ENCODE results near the gene SPAG9. TPM values are rescaled to one million over a fixed set of nuclear protein-coding genes. Genes with fewer than 3 reads are reported as not detected.
A peak's percentile ranks its signal among the peaks of the same experiment; 100 is the strongest.

Gene SPAG9
- total RNA-seq, 1 experiment from 2014 or later: 78.5 TPM

DNA sequence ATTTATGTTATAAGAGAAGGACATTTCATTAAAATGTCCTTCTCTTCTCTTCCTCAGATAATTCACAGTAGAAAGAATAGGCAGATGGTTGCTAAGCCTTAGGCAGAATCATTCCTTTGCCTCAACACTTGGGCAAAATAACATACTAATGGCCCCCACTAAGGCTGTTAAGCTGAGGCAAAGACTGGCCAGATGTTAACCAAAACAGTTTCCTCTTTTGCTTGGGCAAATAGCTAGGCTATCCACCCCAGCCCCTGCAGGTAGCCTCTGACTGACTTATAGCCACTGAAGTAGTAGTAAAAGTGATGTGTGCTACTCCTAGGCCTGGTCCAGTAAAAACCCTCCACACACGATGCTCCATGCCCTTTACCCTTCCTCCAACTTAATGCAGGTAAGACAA lies 55.2 kb downstream of the SPAG9 start:
- intact Hi-C loops (cut with micrococcal nuclease): no loop called here
- POLR2A ChIA-PET: interaction anchor here (1.0 kb wide), 1 partner anchor 9 kb away, joined by 6 read pairs; no protein-coding TSS in a partner anchor

DNA sequence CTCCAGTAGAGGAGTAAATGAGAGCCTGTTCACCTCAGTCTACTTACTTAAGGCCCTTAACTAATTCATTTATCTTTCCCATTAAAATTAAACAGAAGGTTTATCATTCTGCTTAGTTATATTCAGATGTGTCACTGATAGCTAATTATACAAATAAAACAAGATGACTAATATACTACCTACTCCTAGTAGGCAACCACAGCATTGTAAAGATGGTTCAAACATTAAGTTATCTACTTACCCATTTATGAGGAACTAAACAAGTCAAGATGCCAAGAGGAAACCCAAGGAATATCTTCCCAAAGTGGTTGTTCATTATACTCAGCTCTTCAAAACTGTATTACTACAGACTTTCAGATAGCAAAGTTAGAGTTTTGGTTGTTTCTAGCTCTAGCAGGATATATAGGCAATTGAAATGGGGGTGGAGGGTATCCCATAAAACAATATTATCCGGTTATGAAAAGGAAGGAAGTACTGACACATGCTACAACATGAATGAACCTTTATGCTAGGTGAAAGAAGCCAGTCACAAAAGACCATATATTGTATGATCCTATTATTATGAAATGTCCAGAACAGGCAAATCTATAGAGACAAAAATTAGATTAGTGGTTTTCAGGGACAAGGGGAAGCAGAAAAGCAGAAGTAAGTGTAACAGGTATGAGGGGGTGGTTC lies 56.5 kb downstream of the SPAG9 start:
- CTCF ChIA-PET: interaction anchor here (0.7 kb wide), 1 partner anchor 65 kb away, joined by 3 read pairs; no protein-coding TSS in a partner anchor
- intact Hi-C loops (cut with micrococcal nuclease): no loop called here
- POLR2A ChIA-PET: interaction anchor here (0.9 to 1.1 kb wide), 2 partner anchors 11 to 26 kb away, joined by 3 read pairs; no protein-coding TSS in a partner anchor

More for the DNA sequence above, 55.2 kb downstream of the SPAG9 start:
- TF ChIP-seq, protein P1, sequence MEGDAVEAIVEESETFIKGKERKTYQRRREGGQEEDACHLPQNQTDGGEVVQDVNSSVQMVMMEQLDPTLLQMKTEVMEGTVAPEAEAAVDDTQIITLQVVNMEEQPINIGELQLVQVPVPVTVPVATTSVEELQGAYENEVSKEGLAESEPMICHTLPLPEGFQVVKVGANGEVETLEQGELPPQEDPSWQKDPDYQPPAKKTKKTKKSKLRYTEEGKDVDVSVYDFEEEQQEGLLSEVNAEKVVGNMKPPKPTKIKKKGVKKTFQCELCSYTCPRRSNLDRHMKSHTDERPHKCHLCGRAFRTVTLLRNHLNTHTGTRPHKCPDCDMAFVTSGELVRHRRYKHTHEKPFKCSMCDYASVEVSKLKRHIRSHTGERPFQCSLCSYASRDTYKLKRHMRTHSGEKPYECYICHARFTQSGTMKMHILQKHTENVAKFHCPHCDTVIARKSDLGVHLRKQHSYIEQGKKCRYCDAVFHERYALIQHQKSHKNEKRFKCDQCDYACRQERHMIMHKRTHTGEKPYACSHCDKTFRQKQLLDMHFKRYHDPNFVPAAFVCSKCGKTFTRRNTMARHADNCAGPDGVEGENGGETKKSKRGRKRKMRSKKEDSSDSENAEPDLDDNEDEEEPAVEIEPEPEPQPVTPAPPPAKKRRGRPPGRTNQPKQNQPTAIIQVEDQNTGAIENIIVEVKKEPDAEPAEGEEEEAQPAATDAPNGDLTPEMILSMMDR (IDR thresholded peaks at IDR 0.05; ENCODE audit: unreplicated experiment): no peak
- Mint-ChIP-seq H3K27me3 (ENCODE audit: insufficient read depth, unreplicated experiment) (no peaks in the 10 kb centered on the region), H3K4me1 (ENCODE audit: insufficient read depth, unreplicated experiment) (peaks cover 10% of the 10 kb centered on the region), H3K27ac (ENCODE audit: low read depth, unreplicated experiment) (no peak overlapping the region), H3K36me3 (ENCODE audit: insufficient read depth, unreplicated experiment) (peaks cover 10% of the 10 kb centered on the region), H3K9me3 (ENCODE audit: unreplicated experiment) (no peaks in the 10 kb centered on the region), H3K4me3 (ENCODE audit: unreplicated experiment) (no peak overlapping the region)
- no peak for DNase-seq (ENCODE audit: unreplicated experiment)
- CTCF ChIA-PET: interaction anchor here (0.6 to 1.6 kb wide), 3 partner anchors 8 to 88 kb away, joined by 4 to 5 read pairs (median 4); partner anchors contain the start of gene NME1
- no TSS peak for BruUV-seq (replicated peaks)

GRCh38 chr17:51060396-51060795 lies 60.3 kb downstream of the SPAG9 start:
- peak overlapping the region; percentile 23 for H3K27ac Mint-ChIP-seq (ENCODE audit: low read depth, unreplicated experiment)
- intact Hi-C loops (cut with micrococcal nuclease): no loop called here
- TF ChIP-seq, protein P1 (IDR thresholded peaks at IDR 0.05; ENCODE audit: unreplicated experiment): no peak
- CTCF ChIA-PET: interaction anchor here (0.6 to 7.2 kb wide), 2 partner anchors 47 to 60 kb away, joined by 3 to 52 read pairs; no protein-coding TSS in a partner anchor
- DNase-seq (ENCODE audit: unreplicated experiment): no peak
- peaks cover 16% of the 10 kb centered on the region for H3K36me3 Mint-ChIP-seq (ENCODE audit: insufficient read depth, unreplicated experiment)
- peaks cover 26% of the 10 kb centered on the region for H3K4me1 Mint-ChIP-seq (ENCODE audit: insufficient read depth, unreplicated experiment)
- no TSS peak for BruUV-seq (replicated peaks)
- H3K27me3 Mint-ChIP-seq (ENCODE audit: insufficient read depth, unreplicated experiment): no peaks in the 10 kb centered on the region
- H3K4me3 Mint-ChIP-seq (ENCODE audit: unreplicated experiment): no peak overlapping the region
- no peaks in the 10 kb centered on the region for H3K9me3 Mint-ChIP-seq (ENCODE audit: unreplicated experiment)
- POLR2A ChIA-PET: no interaction called here

More for the DNA sequence above, 56.5 kb downstream of the SPAG9 start:
- H3K4me3 Mint-ChIP-seq (ENCODE audit: unreplicated experiment): no peak overlapping the region
- no peaks in the 10 kb centered on the region for H3K9me3 Mint-ChIP-seq (ENCODE audit: unreplicated experiment)
- no peaks in the 10 kb centered on the region for H3K27me3 Mint-ChIP-seq (ENCODE audit: insufficient read depth, unreplicated experiment)
- H3K27ac Mint-ChIP-seq (ENCODE audit: low read depth, unreplicated experiment): no peak overlapping the region
- no TSS peak for BruUV-seq (replicated peaks)
- H3K4me1 Mint-ChIP-seq (ENCODE audit: insufficient read depth, unreplicated experiment): peaks cover 17% of the 10 kb centered on the region
- TF ChIP-seq, protein P1 (IDR thresholded peaks at IDR 0.05; ENCODE audit: unreplicated experiment): no peak
- no peak for DNase-seq (ENCODE audit: unreplicated experiment)
- H3K36me3 Mint-ChIP-seq (ENCODE audit: insufficient read depth, unreplicated experiment): peaks cover 16% of the 10 kb centered on the region

DNA sequence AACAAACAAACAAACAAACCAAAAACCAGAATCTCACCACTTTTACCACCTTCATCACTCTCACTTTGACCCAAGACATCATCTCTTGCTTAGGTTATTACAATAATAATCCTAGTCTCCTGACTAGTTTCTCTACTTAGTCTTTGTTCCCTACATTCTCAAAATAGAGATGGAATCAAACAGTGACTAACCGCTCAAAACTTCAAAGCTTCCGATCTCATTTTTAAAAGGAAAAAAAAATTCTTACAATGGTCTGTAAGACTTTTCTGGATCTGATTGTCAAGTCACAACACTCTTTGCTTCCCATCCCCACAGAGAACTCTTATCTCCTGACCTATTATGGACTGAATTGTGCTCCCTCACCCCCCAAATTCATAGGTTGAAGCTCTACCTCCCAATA lies 60.9 kb downstream of the SPAG9 start:
- ChIA-PET POLR2A (no interaction called here), CTCF (interaction anchor here (7.2 kb wide), 1 partner anchor 59 kb away, joined by 52 read pairs; no protein-coding TSS in a partner anchor)
- intact Hi-C loops (cut with micrococcal nuclease): no loop called here
- TF ChIP-seq, protein P1 (IDR thresholded peaks at IDR 0.05; ENCODE audit: unreplicated experiment): no peak
- no peak overlapping the region for H3K4me3 Mint-ChIP-seq (ENCODE audit: unreplicated experiment)
- H3K27me3 Mint-ChIP-seq (ENCODE audit: insufficient read depth, unreplicated experiment): no peaks in the 10 kb centered on the region
- H3K4me1 Mint-ChIP-seq (ENCODE audit: insufficient read depth, unreplicated experiment): peaks cover 26% of the 10 kb centered on the region
- H3K9me3 Mint-ChIP-seq (ENCODE audit: unreplicated experiment): no peaks in the 10 kb centered on the region
- no TSS peak for BruUV-seq (replicated peaks)
- peak overlapping the region; percentile 23 for H3K27ac Mint-ChIP-seq (ENCODE audit: low read depth, unreplicated experiment)
- DNase-seq (ENCODE audit: unreplicated experiment): no peak
- peaks cover 16% of the 10 kb centered on the region for H3K36me3 Mint-ChIP-seq (ENCODE audit: insufficient read depth, unreplicated experiment)
